HG03460 (cell line): ENCODE measurements around the gene ST8SIA2.

ENCODE experiments used
- ATAC-seq: cut with Tn5 transposase; IDR thresholded peaks from one replicate; pipeline ENCODE4 v1.9.1; 2021; ENCODE audit not compliant: unreplicated experiment

The ST8SIA2 gene

GRCh38 chr15:92395098-92395635 is 1.5 kb downstream of the ST8SIA2 start:
- no peak for ATAC-seq

DNA sequence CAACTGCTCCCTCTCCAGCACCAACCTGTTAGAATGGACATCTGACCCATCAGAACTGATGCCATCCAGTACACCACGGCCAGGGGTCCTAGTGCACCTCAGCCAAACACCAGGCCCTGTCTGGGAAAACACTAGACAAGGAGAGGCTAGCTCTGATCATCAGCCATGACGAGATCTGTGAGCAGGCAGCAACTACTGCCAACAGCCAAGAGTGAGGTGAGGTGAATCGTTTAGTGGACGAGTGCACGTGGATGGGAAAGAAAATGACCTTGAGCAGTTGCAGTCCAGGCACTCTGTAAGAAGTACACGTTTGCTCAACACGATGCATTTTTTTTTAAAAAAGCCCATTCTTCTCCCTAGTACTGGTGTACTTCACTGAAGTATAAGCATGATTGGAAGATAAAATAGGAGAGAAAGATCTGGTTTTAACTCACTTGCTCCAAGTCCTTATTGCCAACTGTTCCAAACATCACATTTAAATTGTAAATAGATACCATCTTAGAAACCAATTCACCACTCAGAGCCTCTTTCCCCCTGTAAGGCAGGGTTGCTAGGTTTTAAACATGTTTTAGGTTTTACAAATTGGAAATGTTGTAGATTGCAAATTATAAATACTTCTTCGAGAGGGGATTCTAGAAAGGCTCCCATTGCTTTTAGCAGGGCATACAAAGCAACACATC is 5.7 kb downstream of the ST8SIA2 start:
- no peak for ATAC-seq

DNA sequence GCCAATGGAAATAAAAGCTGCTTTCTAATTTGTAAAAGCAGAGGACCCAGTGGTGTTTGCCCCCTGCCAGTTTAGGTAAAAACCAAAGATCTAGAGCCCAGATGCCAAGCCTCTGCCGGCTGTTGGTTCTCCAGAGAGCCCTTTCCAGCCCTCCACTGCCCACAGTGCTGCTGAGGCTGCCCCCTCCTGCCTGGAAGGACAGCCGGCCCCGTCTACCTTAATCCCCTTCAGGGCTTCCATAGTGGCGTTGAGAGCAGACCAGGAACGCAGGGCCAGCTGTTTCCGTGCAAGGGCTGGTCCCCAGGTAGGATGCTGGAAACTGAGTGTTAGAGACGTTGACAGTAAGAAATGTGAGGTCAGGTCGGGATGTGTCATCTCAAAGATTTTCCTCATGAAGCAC is 6.9 kb downstream of the ST8SIA2 start:
- no peak for ATAC-seq

DNA sequence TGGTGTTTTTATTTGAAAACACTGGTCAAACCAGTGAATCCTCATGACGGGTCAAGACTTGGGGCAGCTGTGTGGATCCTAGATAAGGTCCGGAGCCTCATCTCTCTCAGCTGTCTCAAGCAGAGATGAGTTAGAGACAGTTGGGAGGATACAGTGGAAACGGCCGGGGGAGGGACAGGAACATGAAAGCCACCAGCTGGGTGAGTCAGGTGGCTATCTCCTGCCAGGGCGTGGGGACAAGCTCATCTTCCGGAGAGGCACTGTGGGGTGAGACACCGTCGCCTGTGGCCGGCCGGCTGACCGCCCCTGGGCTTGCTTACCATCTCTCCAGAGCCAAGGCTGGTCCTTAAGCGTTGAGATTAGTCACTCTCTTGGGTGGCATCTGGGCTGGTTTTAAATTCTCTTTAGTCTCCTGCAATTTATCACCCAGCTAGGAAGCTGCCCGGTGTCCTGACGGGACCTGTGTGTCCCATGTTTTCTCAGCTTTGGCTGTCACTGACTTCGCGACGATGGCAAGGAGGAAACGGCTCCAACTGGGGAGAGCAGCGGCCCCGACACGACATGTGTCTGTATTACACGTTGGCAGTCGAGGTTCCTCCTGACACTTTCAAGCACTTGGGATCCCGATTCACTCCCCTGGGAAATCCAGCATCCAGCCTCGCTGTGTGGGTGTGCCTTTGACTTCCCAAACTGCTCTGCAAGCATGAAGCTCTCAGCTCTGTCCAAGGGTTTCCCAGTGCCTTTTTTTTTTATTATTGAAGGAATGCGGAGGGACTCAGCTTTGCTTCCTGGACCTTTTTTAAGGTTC is 7.5 kb downstream of the ST8SIA2 start:
- ATAC-seq = no peak

GRCh38 chr15:92402751-92403150 is 9.1 kb downstream of the ST8SIA2 start:
- no peak for ATAC-seq

DNA sequence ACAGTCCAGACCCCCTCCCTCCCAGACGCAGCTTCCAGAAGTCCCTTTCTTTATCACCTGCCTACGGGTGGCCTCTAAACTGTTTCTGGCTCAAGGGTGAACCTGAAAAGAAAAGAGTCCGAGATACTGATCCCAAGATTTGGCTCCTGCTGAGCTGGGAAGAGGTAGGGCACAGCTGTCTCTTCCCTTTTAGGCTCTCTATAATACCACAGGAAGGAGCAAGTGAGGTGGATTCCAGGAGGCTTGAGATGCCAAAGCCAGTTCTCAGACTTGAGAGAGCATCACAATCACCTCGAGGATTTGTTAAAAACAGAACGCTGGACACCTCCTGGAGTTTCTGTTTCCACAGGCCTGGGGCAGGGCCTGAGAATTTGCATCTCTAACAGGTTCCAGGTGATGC is 12.3 kb downstream of the ST8SIA2 start:
- no peak for ATAC-seq

- no peak for ATAC-seq
Measured at GRCh38 chr15:92407321-92407720, 13.6 kb downstream of the ST8SIA2 start.

GRCh38 chr15:92407916-92408315 is 14.2 kb downstream of the ST8SIA2 start:
- ATAC-seq = no peak

GRCh38 chr15:92409006-92409405 is 15.3 kb downstream of the ST8SIA2 start:
- ATAC-seq = no peak

GRCh38 chr15:92409521-92409920 is 15.8 kb downstream of the ST8SIA2 start:
- ATAC-seq = no peak

- no peak for ATAC-seq
Measured at GRCh38 chr15:92410537-92410936, 16.9 kb downstream of the ST8SIA2 start.

DNA sequence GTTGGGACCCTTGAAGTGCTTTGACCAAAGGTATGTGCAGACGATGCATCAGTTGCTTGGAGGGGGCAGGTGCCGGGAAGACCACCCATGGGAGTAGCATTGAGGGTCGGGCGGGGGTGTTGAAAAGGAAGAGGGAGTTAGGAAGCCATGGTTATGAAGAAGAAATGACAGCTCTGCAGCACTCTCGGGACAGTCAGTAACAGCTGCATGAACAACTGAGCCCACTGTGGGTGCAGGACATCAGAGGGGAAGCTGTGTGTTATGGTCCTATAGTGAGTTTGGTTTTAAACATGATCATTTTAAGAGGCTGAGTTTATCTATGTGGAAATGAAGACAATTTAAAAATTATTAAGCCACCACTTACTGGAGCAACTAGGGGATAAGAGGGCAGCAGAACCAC is 17.6 kb downstream of the ST8SIA2 start:
- no peak for ATAC-seq

- no peak for ATAC-seq
Measured at GRCh38 chr15:92413510-92413909, 19.8 kb downstream of the ST8SIA2 start.

GRCh38 chr15:92415639-92416297 is 22.1 kb downstream of the ST8SIA2 start:
- no peak for ATAC-seq

GRCh38 chr15:92416557-92416956 is 22.9 kb downstream of the ST8SIA2 start:
- ATAC-seq = no peak

GRCh38 chr15:92417716-92418115 is 24.0 kb downstream of the ST8SIA2 start:
- ATAC-seq = no peak

DNA sequence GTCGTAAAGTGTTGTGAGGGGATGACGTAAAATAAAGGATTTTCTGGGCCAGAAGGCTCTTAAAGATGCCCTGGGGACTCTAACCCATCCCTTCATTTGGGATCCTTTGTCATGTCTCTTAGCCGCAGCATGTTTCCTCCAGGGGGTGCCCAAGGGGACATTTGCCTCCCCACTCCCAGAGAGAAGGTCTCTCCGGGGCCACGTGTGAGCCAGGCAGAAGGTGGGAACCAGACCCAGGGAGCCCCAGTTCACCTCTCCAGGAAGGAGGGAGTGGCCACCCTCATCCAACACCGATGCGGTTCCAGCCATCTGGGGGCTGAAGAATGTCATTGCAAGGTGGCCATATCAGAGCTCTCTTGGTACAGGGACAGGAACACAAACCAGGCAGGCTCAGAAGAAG is 25.2 kb downstream of the ST8SIA2 start:
- no peak for ATAC-seq

- ATAC-seq = no peak
Measured at GRCh38 chr15:92421976-92422375, 28.3 kb downstream of the ST8SIA2 start.

GRCh38 chr15:92425578-92426225 is 32.0 kb downstream of the ST8SIA2 start:
- ATAC-seq = no peak

DNA sequence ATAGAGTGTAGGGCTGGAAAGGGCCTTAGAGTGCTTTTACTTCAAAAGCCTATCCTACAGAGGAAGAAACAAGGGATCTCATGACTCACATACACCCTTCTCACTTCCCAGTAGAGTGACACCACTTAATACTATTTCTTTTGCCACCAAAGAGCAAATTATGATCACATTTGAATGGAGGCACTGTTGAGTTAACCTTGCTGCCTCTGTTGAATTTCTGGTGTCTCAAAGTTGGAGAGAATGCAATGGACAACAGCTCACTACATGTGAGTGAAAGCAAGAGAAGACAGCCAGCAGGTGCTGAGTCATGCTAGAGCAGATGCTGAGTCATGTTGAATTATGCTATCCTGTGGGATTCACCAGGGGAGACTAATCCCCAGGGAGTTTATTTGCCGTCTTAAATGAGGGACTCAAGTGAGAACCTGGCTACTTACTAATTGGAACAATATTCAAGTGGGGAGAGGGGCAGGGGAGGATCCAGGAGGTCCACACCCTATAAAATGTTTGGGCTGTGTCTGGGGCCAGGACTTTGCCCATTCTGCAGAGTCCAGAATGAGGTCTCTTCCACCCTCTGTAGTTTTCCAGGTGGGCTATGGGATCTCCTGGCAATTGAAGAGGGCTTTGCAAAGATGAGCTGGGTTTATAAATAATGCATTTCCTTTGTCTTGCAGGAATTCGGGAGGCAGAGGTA is 35.8 kb downstream of the ST8SIA2 start:
- no peak for ATAC-seq

- no peak for ATAC-seq
Measured at GRCh38 chr15:92430069-92430440, 36.4 kb downstream of the ST8SIA2 start.
